ENCODE results near the gene RHBDD1. TPM values are rescaled to one million over a fixed set of nuclear protein-coding genes. Genes with fewer than 3 reads are reported as not detected.

Gene RHBDD1, protein sequence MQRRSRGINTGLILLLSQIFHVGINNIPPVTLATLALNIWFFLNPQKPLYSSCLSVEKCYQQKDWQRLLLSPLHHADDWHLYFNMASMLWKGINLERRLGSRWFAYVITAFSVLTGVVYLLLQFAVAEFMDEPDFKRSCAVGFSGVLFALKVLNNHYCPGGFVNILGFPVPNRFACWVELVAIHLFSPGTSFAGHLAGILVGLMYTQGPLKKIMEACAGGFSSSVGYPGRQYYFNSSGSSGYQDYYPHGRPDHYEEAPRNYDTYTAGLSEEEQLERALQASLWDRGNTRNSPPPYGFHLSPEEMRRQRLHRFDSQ
- total RNA-seq = 10 to 100 TPM in 8 of 9 donors, 1 to 10 TPM in 1; 6.0 to 47.8 (median 32.1) TPM
- polyA plus RNA-seq = 10 to 100 TPM in 1 of 3 donors, 1 to 10 TPM in 2; 3.9 to 28.7 (median 4.8) TPM
- long read RNA-seq, donor 1, full-length matches to known transcripts = 4 of 4 reads
- long read RNA-seq, donor 1, partial matches to known transcripts = 0 of 4 reads
- long read RNA-seq, donor 1, other reads (novel, unspliced or antisense) = 0 of 4 reads
- long read RNA-seq, donor 2, full-length matches to known transcripts = 3 of 3 reads
- long read RNA-seq, donor 2, partial matches to known transcripts = 0 of 3 reads
- long read RNA-seq, donor 2, other reads (novel, unspliced or antisense) = 0 of 3 reads
- long read RNA-seq, donor 3, full-length matches to known transcripts = 6 of 6 reads
- long read RNA-seq, donor 3, partial matches to known transcripts = 0 of 6 reads
- long read RNA-seq, donor 3, other reads (novel, unspliced or antisense) = 0 of 6 reads
- long read RNA-seq, donor 4, full-length matches to known transcripts = 2 of 6 reads
- long read RNA-seq, donor 4, partial matches to known transcripts = 0 of 6 reads
- long read RNA-seq, donor 4, other reads (novel, unspliced or antisense) = 4 of 6 reads
- long read RNA-seq, donor 5, full-length matches to known transcripts = 12 of 28 reads
- long read RNA-seq, donor 5, partial matches to known transcripts = 4 of 28 reads
- long read RNA-seq, donor 5, other reads (novel, unspliced or antisense) = 12 of 28 reads
- long read RNA-seq, donor 6, full-length matches to known transcripts = 2 of 3 reads
- long read RNA-seq, donor 6, partial matches to known transcripts = 0 of 3 reads
- long read RNA-seq, donor 6, other reads (novel, unspliced or antisense) = 1 of 3 reads
- long read RNA-seq, donor 7, full-length matches to known transcripts = 2 of 2 reads
- long read RNA-seq, donor 7, partial matches to known transcripts = 0 of 2 reads
- long read RNA-seq, donor 7, other reads (novel, unspliced or antisense) = 0 of 2 reads
- long read RNA-seq, donor 8, full-length matches to known transcripts = 8 of 8 reads
- long read RNA-seq, donor 8, partial matches to known transcripts = 0 of 8 reads
- long read RNA-seq, donor 8, other reads (novel, unspliced or antisense) = 0 of 8 reads
- long read RNA-seq, donor 9, full-length matches to known transcripts = 4 of 4 reads
- long read RNA-seq, donor 9, partial matches to known transcripts = 0 of 4 reads
- long read RNA-seq, donor 9, other reads (novel, unspliced or antisense) = 0 of 4 reads
- long read RNA-seq, donor 10, full-length matches to known transcripts = 1 of 1 reads
- long read RNA-seq, donor 10, partial matches to known transcripts = 0 of 1 reads
- long read RNA-seq, donor 10, other reads (novel, unspliced or antisense) = 0 of 1 reads

DNA sequence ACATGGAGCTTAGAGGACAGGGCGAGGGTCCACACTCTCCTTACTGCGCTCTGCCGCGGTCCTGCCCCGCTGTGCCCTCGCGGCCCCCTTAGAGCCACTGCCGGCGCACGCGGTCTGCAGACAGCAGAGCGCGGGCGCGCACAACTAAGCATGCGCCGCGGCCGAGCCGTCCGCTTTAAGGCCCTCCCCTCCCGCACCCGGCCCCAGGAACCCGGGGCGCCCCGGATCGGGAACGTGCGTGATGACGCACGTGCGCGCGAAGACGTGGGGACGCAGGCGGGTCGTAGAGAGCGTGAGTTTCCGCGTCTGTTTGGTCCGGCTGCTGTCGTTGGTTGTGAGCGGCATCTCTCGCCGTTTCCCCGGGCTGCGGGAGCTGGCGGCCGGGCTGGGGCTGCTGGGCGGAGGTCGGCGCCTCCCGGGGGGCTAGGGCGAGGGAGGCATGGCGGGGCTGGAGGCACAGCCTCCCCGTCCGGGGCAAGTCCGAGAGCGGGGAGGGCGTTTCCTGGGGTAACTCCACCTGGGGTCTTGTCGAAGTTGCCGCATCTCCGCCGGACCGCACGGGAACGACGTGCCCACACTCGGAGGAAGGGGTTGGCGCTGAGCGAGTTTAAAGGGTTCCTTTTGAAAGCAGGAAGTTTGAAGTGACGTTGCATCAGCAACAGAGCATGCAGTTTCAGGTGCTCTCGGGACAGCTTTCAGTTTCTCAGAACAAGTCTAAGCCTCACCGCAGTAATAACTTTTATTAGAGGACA is at the start of gene RHBDD1:
Gene RHBDD1, plus strand, starts transcription at position 259 of the 752 bp plus-strand sequence. CDS start 28,640 bp downstream, outside the sequence.
- TF ChIP-seq, protein P1, sequence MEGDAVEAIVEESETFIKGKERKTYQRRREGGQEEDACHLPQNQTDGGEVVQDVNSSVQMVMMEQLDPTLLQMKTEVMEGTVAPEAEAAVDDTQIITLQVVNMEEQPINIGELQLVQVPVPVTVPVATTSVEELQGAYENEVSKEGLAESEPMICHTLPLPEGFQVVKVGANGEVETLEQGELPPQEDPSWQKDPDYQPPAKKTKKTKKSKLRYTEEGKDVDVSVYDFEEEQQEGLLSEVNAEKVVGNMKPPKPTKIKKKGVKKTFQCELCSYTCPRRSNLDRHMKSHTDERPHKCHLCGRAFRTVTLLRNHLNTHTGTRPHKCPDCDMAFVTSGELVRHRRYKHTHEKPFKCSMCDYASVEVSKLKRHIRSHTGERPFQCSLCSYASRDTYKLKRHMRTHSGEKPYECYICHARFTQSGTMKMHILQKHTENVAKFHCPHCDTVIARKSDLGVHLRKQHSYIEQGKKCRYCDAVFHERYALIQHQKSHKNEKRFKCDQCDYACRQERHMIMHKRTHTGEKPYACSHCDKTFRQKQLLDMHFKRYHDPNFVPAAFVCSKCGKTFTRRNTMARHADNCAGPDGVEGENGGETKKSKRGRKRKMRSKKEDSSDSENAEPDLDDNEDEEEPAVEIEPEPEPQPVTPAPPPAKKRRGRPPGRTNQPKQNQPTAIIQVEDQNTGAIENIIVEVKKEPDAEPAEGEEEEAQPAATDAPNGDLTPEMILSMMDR (IDR thresholded peaks at IDR 0.05) = no peak
- TF ChIP-seq POLR2A (IDR thresholded peaks at IDR 0.05) = peak; percentile 93 to 97
- Histone ChIP-seq H3K4me1 (replicated peaks in 1 of 2) (peaks cover 7 to 29% of the 10 kb centered on the region in 2 donors), H3K36me3 (replicated peaks in 1 of 2) (no peaks in the 10 kb centered on the region), H3K27me3 (no peaks in the 10 kb centered on the region), H3K4me3 (peak within 1 kb of the TSS; percentile 21 to 92 (median 83)), H3K9me3 (replicated peaks in 1 of 3) (no peaks in the 10 kb centered on the region), H3K27ac (peak within 1 kb of the TSS; percentile 97 to 100 (median 99))
- WGBS, 4 donors = 0 to 1% (median 1%) methylated on average over 6 to 75 of the region's 75 CpGs
- intact Hi-C loops (cut with DNase I) = no loop called here
- peak; percentile 93 to 97 (median 95) for DNase-seq

DNA sequence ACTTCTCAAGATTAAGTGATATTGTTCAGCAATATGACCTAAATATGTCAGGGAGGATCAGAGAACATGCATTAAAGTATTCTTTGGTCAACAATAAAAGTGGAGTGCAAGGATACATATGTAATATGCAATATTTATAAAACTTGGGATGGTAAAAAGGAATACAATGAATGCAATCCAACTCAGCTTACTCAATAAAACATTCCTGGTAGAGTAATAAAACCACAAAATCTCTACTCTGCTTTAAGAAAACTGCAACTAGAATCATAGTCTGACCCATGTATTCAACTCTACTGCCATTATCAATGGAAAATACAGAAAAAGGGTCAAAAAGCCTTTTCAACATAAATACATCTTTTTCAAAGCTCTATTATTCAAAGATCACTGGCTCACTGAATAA is 47.8 kb upstream of the RHBDD1 start:
- Histone ChIP-seq H3K4me1 (replicated peaks in 1 of 2) (peaks cover 31 to 56% of the 10 kb centered on the region in 2 donors), H3K9me3 (replicated peaks in 1 of 3) (no peaks in the 10 kb centered on the region), H3K4me3 (peak overlapping the region in 1 of 4 donors; percentile 20), H3K36me3 (replicated peaks in 1 of 2) (no peaks in the 10 kb centered on the region), H3K27ac (peak overlapping the region in 1 of 5 donors; percentile 15), H3K27me3 (no peaks in the 10 kb centered on the region)
- no peak for DNase-seq
- TF ChIP-seq, protein P1 (IDR thresholded peaks at IDR 0.05) = no peak
- no peak for TF ChIP-seq POLR2A (IDR thresholded peaks at IDR 0.05)
- intact Hi-C loops (cut with DNase I) = no loop called here

DNA sequence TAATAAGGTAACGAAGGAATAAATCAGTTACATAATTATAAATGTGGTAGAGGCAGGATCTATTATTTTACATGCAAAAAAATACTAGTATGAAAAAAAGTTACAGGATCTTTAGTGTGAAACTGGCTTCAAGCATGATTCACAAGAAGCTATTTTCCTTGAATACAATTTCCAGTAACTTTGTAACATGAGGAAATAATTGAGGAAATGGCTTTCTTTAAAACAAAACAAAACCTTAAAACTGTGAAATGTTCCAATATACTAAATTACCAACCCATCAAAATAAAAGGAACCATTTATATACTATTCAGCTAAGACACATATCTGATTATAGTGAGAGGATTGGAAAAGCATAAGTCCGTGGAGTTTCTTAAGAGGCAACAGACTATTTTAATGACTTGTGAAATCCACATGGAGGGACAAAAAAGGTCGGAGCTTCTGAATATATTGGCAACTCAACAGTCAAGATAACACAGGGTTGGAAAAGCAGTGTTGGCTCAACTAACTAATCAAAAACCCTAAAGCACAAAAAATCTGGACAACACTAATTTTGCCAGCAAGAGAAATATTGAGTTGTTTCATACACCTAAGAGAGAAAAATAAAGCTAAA is 46.9 kb upstream of the RHBDD1 start:
- H3K27ac ChIP-seq = peak overlapping the region; percentile 62 to 91 (median 86)

More for the DNA sequence above, 46.9 kb upstream of the RHBDD1 start:
- WGBS, 4 donors = 38 to 48% (median 44%) methylated on average over 3 of the region's 3 CpGs
- no peaks in the 10 kb centered on the region for H3K9me3 ChIP-seq (replicated peaks in 1 of 3)
- no peak overlapping the region for H3K4me3 ChIP-seq
- DNase-seq = no peak
- intact Hi-C loops (cut with DNase I) = no loop called here
- H3K36me3 ChIP-seq (replicated peaks in 1 of 2) = no peaks in the 10 kb centered on the region
- TF ChIP-seq POLR2A (IDR thresholded peaks at IDR 0.05) = no peak
- TF ChIP-seq, protein P1 (IDR thresholded peaks at IDR 0.05) = no peak
- H3K4me1 ChIP-seq (replicated peaks in 1 of 2) = peaks cover 36 to 59% of the 10 kb centered on the region in 2 donors
- H3K27me3 ChIP-seq = no peaks in the 10 kb centered on the region
